ENCODE data around the gene RAPGEF2.

Gene RAPGEF2

DNA sequence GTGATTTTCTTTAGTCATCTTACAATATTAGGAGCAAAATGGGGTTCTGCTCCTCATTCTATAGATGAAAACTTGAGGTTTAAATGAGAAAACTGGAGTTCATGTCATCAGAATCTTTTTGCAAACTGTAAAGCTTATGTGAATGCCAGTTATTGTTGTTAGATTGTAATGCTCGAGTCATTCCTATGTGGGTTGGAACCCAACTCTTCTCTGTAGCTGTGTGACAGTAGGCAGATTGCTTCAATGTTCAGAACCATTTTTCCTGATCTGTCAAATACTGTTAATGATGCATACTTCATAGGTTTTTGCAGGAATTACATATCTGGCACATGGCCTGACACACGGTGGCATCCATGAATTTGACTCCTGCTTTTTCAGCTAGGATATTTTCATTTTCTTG lies 178.9 kb downstream of the RAPGEF2 start:
- in situ Hi-C loops (cut with HindIII; ENCODE audit: low pct_ligation_motif_present, low pct_unique_long_range_greater_than_20kb, low sequenced_read_pairs) = no loop called here
- DNase-seq = no peak

GRCh38 chr4:159282329-159282728 lies 179.4 kb downstream of the RAPGEF2 start:
- in situ Hi-C loops (cut with HindIII; ENCODE audit: low pct_ligation_motif_present, low pct_unique_long_range_greater_than_20kb, low sequenced_read_pairs) = no loop called here

DNA sequence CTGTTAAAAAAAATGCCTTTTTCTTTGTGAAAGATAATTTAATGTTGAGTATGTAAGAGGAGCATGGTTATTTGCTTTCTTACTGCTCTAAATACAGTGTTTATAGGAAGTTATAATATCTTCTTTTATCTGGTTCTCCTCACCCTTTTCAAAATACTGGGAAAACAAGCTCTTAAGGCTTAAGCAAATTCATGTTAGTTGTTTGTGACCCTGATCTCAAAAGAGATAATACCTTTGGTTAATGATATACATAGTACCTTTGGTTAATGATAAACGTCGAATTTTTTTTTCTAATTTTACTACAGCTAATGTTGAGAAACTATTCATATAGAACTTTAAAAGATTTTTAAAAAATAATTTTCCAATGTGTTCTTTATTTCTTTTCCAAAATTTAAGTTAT lies 180.1 kb downstream of the RAPGEF2 start:
- in situ Hi-C loops (cut with HindIII; ENCODE audit: low pct_ligation_motif_present, low pct_unique_long_range_greater_than_20kb, low sequenced_read_pairs) = no loop called here
- no peak for DNase-seq

More at GRCh38 chr4:159282329-159282728, 179.4 kb downstream of the RAPGEF2 start:
- DNase-seq = no peak

DNA sequence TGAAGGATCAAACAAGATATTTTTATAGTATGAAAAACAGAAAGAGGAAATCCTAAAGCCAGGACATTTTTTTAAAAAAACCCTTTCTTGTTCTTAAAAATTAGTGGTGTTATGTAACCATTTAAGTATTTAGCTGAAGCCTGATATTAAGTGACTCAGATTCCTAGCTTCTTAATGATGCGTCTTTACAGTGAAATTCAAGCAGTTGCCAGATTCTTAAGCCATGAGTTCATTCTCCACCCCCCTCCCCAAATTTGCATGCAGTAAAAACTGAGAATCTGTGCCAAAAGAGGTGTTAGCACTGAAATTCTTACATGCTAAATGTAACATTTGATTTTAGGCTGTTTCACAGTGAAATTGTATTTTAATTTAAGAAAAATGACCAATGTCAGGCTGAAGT lies 180.8 kb downstream of the RAPGEF2 start:
- DNase-seq = peak; percentile 80
- in situ Hi-C loops (cut with HindIII; ENCODE audit: low pct_ligation_motif_present, low pct_unique_long_range_greater_than_20kb, low sequenced_read_pairs) = no loop called here

DNA sequence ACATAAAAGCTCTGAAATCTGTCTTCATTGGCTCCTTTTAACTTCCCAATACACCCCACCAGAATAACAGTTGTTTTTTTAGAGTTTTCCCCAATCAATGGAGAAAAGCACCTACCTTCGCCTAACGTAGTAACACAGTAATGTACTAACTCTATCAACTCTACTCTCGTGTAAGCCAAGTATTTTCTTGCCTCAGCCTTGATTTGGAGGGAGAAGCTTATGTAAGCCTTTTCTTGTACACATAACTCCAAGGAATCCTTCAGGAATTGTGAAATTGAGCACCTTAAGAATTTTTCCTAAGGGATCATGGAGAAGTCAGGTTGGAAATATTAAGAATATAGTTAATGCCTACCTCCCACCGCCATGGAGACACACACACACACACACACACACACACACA lies 181.2 kb downstream of the RAPGEF2 start:
- in situ Hi-C loops (cut with HindIII; ENCODE audit: low pct_ligation_motif_present, low pct_unique_long_range_greater_than_20kb, low sequenced_read_pairs) = no loop called here
- no peak for DNase-seq

GRCh38 chr4:159284733-159285132 lies 181.9 kb downstream of the RAPGEF2 start:
- in situ Hi-C loops (cut with HindIII; ENCODE audit: low pct_ligation_motif_present, low pct_unique_long_range_greater_than_20kb, low sequenced_read_pairs) = no loop called here
- DNase-seq = no peak

GRCh38 chr4:159287767-159288166 lies 184.9 kb downstream of the RAPGEF2 start:
- in situ Hi-C loops (cut with HindIII; ENCODE audit: low pct_ligation_motif_present, low pct_unique_long_range_greater_than_20kb, low sequenced_read_pairs) = no loop called here
- no peak for DNase-seq

DNA sequence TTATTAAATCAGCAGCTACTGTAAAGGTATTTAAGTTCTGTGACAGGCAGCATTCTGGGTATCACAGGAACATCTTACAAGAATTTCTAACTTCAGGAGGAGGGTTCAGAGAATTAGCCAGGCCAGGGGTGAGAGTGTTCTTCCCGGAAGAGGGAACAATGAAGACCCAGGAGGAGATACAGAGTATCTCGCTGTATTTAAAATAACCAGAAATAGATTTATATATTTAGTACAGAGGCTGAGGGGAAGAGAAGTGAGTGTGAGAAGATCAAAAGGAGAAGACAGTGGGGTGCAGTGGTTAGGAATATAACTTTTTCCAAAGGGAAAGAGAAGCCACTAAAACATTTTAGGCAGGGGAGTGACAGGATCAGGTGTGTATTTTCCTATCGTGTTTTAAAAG lies 186.8 kb downstream of the RAPGEF2 start:
- in situ Hi-C loops (cut with HindIII; ENCODE audit: low pct_ligation_motif_present, low pct_unique_long_range_greater_than_20kb, low sequenced_read_pairs) = no loop called here
- DNase-seq = no peak

DNA sequence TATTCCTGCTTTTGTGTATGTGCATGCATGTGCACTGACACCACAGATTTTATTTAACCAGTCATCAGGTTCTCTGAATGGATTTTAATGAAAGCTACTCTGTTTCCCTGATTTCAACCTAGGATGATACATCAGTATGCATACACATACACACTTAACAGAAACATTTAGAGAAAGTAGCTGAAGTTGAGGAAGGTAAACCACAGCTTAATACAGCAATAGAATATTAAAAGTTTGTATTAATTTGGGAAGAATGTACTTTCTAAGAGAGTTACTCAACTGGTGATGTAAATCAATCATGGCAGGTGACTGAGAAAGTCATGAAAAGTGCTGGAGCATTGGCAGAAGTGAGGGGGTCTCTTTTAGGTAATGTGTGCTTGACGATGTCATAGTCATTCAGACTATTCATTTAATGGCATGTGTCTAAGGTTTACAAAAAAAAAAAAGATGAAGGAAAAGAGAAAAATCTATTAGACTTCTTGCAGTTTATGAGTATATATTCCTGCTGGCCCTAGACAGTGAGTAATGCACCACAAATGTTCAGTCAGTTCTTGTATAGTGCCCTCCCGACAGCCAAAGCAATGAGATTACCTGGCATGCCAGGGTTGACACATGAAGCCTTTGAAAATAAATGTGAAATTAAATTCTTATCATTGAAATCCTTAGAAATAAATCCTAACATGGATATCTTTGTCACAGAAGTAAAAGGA lies 187.6 kb downstream of the RAPGEF2 start:
- no peak for DNase-seq
- in situ Hi-C loops (cut with HindIII; ENCODE audit: low pct_ligation_motif_present, low pct_unique_long_range_greater_than_20kb, low sequenced_read_pairs) = no loop called here

DNA sequence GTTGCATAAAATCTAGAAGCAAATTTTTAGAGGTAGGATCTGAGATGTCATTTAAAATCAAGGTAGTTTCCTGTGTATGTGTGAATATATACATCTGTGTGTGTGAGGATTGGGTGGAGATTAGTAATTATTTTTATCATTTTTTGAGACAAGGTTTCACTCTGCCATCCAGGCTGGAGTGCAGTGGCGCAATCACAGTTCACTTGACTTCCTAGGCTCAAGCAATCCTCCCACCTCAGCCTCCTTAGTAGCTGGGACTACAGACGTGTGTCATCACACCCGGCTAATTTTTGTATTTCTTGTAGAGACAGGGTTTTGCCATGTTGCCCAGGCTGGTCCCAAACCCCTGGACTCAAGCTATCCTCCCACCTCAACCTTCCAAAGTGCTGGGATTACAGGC lies 188.3 kb downstream of the RAPGEF2 start:
- DNase-seq = no peak
- in situ Hi-C loops (cut with HindIII; ENCODE audit: low pct_ligation_motif_present, low pct_unique_long_range_greater_than_20kb, low sequenced_read_pairs) = no loop called here

- in situ Hi-C loops (cut with HindIII; ENCODE audit: low pct_ligation_motif_present, low pct_unique_long_range_greater_than_20kb, low sequenced_read_pairs) = no loop called here
- no peak for DNase-seq
Observed at GRCh38 chr4:159292137-159292896, 189.4 kb downstream of the RAPGEF2 start.

- in situ Hi-C loops (cut with HindIII; ENCODE audit: low pct_ligation_motif_present, low pct_unique_long_range_greater_than_20kb, low sequenced_read_pairs) = no loop called here
Observed at GRCh38 chr4:159293811-159294515, 191.1 kb downstream of the RAPGEF2 start.

DNA sequence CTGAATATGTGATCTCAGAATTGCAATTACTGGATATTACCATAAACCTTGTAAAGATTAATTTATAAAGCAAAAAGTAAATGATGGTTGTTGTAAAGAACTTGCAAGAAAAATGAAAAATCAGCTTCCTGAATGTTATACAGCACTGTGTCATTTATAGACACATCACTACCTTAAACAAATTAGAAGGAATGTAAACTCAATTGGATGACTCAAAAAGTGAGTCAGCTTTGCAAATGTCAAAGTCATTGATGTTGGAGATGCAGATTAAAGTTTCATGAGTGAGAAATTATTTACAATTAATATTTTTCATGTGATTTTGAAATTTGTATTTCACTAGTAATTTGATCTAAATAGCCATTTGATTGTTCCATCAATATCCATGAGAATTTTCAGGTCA lies 193.2 kb downstream of the RAPGEF2 start:
- DNase-seq = no peak
- in situ Hi-C loops (cut with HindIII; ENCODE audit: low pct_ligation_motif_present, low pct_unique_long_range_greater_than_20kb, low sequenced_read_pairs) = no loop called here

More at GRCh38 chr4:159293811-159294515, 191.1 kb downstream of the RAPGEF2 start:
- no peak for DNase-seq

GRCh38 chr4:159297091-159297490 lies 194.2 kb downstream of the RAPGEF2 start:
- DNase-seq = no peak
- in situ Hi-C loops (cut with HindIII; ENCODE audit: low pct_ligation_motif_present, low pct_unique_long_range_greater_than_20kb, low sequenced_read_pairs) = no loop called here

GRCh38 chr4:159298502-159298901 lies 195.6 kb downstream of the RAPGEF2 start:
- peak; percentile 46 for DNase-seq
- in situ Hi-C loops (cut with HindIII; ENCODE audit: low pct_ligation_motif_present, low pct_unique_long_range_greater_than_20kb, low sequenced_read_pairs) = no loop called here

DNA sequence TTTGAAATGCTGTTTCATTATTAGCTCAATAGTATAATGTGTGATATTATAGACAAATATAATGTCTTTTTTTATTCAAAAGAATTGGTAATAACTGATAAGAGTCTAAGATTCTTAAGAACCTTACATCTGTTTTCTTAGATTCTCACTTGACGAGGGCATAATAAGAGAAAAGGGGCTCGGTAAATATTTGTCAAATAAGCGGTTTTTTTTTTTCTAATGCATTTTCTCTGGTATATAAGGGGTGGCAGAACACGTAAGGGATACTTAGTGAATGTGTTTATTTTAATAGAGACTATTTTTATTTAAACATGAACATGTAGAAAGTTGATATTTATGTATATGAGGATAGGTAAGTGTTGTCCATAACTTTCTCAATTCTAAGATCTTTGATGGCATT lies 200.6 kb downstream of the RAPGEF2 start:
- DNase-seq = no peak
- in situ Hi-C loops (cut with HindIII; ENCODE audit: low pct_ligation_motif_present, low pct_unique_long_range_greater_than_20kb, low sequenced_read_pairs) = no loop called here

DNA sequence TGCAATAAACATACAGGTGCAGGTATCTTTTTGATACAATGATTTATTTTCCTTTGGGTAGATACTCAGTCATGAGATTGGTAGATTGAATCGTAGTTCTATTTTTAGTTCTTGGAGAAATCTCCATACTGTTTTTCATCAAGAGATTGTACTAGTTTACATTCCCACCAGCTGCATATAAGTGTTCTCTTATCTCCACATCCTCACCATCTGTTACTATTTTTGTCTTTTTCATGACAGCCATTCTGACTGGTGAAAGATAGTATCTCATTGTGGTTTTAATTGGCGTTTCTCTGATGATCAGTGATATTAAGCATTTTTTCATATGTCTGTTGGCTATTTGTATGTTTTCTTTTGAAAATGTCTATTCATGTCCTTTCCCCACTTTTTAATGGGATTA lies 202.2 kb downstream of the RAPGEF2 start:
- in situ Hi-C loops (cut with HindIII; ENCODE audit: low pct_ligation_motif_present, low pct_unique_long_range_greater_than_20kb, low sequenced_read_pairs) = no loop called here
- DNase-seq = no peak

DNA sequence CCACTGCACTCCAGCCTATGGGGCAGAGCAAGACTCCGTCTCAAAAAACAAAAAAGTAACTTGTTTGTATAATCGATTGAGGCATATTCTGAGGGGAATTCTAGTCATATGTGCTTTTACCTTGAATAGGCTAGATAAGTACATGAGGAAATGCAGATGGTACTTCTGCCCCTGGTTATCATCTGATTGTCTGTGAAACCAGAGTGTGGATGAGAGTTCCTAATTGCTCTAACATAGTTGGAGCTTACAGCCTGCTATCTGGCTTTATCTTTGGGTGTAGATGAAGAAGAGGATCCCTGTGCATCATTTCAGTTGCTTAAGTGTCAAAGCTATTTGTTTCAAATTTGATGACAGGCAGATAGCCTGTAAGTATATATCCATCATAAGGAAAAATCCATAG lies 205.1 kb downstream of the RAPGEF2 start:
- in situ Hi-C loops (cut with HindIII; ENCODE audit: low pct_ligation_motif_present, low pct_unique_long_range_greater_than_20kb, low sequenced_read_pairs) = no loop called here
- DNase-seq = no peak

DNA sequence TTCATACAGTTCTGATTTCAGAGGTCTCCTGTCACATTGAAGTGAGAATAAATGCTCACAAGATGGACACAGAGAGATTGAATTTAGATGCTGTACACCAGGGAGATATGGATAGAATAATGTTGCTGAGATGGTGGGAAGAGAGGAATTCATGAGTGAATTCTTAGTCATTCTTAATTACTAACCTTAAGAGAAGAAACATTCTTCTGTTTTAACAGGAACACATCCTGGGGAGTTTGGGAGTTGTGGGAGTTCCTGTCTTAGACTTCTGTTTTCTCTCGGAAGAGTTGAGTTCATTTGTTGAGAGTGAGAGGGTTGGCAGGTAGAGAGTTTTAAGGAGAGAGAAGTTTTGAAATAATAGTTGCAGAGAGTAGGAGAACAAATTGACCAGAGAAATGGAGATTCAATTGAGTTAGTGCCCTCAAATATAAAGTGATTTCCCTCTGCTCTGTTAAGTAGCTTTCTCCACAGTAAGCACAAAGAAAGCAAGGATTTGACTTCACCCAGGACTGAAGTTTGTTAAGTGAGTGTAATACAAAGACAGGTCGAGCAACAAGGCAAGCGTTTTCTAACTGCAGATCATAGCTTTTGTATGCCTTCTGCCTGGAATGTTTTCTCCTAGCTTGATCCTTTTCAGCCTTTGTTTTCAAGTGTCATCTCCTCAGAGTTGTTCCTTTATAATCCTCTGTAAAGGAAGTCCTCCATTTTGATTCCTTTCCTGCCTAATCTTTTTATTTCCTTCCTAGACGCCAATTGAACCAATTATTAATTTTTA lies 205.9 kb downstream of the RAPGEF2 start:
- in situ Hi-C loops (cut with HindIII; ENCODE audit: low pct_ligation_motif_present, low pct_unique_long_range_greater_than_20kb, low sequenced_read_pairs) = no loop called here
- peak; percentile 32 for DNase-seq
